HG03520 (cell line): ENCODE data around the gene GOLGA6A.
"Not testable (repeated sequence)": the region's sequence is repeated elsewhere in the genome, so short reads cannot be mapped to it uniquely, and the experiment has no call there.

ENCODE experiments used
- ATAC-seq: cut with Tn5 transposase; IDR thresholded peaks from one replicate; pipeline ENCODE4 v1.9.1; 2021; ENCODE audit warnings: mild to moderate bottlenecking, moderate library complexity; ENCODE audit not compliant: unreplicated experiment

GOLGA6A gene

GRCh38 chr15:74082450-74082849 is at the start of gene GOLGA6A:
GOLGA6A (minus strand) TSS chr15:74082550; CDS start chr15:74082509, 41 bp downstream.
- ATAC-seq, result not testable (repeated sequence)

- ATAC-seq, result no peak
Measured at GRCh38 chr15:74131628-74132413, 49.5 kb upstream of the GOLGA6A start.

- ATAC-seq, result no peak
Measured at GRCh38 chr15:74130849-74131627, 48.7 kb upstream of the GOLGA6A start.

- ATAC-seq, result no peak
Measured at GRCh38 chr15:74130155-74130848, 48.0 kb upstream of the GOLGA6A start, which contains the start of gene ISLR2. ISLR2 (plus strand) TSS chr15:74130586; CDS start chr15:74132755, 2,169 bp downstream.

GRCh38 chr15:74129586-74130154 is 47.3 kb upstream of the GOLGA6A start:
- ATAC-seq, result no peak

GRCh38 chr15:74128785-74129585 is 46.6 kb upstream of the GOLGA6A start:
- ATAC-seq, result no peak

- ATAC-seq, result no peak
Measured at GRCh38 chr15:74127954-74128784, 45.8 kb upstream of the GOLGA6A start.

- ATAC-seq, result no peak
Measured at GRCh38 chr15:74127255-74127953, 45.1 kb upstream of the GOLGA6A start.

- no peak for ATAC-seq
Measured at GRCh38 chr15:74124759-74125158, 42.4 kb upstream of the GOLGA6A start.

GRCh38 chr15:74124196-74124595 is 41.8 kb upstream of the GOLGA6A start:
- no peak for ATAC-seq

- no peak for ATAC-seq
Measured at GRCh38 chr15:74123658-74124057, 41.3 kb upstream of the GOLGA6A start.

GRCh38 chr15:74123131-74123429 is 40.7 kb upstream of the GOLGA6A start:
- no peak for ATAC-seq

- no peak for ATAC-seq
Measured at GRCh38 chr15:74122403-74123130, 40.2 kb upstream of the GOLGA6A start.

- ATAC-seq, result no peak
Measured at GRCh38 chr15:74121858-74122257, 39.5 kb upstream of the GOLGA6A start.

- no peak for ATAC-seq
Measured at GRCh38 chr15:74121039-74121438, 38.7 kb upstream of the GOLGA6A start.

GRCh38 chr15:74120426-74120825 is 38.1 kb upstream of the GOLGA6A start:
- ATAC-seq, result no peak

GRCh38 chr15:74109713-74110112 is 27.4 kb upstream of the GOLGA6A start:
- no peak for ATAC-seq

- ATAC-seq, result not testable (repeated sequence)
Measured at GRCh38 chr15:74108611-74109010, 26.3 kb upstream of the GOLGA6A start.
